ENCODE measurements around the gene TCF25.

The TCF25 gene

GRCh38 chr16:89946515-89946914 is 73.1 kb downstream of the TCF25 start:
- DNase-seq (ENCODE audit: low read depth), result no peak

DNA sequence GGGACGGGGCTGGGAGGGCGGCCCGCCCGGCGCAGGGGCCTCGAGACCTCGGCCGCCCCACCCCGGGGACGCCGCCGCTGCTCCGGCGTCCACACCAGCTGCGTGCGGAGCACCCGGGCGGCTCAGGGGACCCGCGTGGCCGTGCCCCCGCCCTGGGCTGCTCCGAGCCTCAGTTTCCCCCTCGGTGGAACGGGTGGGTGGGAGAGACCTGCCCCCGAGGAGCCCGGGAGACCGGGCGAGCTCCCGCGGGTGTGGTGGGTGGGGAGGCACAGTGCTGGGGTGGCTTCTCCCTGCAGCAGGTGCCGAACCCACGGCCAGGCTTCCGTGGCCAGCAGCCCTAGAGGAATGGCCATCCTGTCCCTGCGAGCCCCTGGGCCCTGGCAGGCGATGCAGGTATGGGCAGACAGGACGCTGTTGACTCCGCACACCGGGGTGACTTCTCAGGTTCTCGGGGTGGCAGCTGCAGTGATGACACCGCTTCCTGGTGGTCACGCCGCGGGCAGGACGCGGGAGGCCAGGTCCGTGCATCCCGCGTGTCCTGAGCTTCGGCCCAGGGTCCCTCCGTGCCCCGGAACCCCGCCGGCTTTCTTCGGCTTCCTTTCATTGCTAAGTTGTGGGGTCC is 75.8 kb downstream of the TCF25 start:
- DNase-seq (ENCODE audit: low read depth), result no peak

GRCh38 chr16:89949756-89950155 is 76.4 kb downstream of the TCF25 start:
- DNase-seq (ENCODE audit: low read depth), result no peak

GRCh38 chr16:89951509-89951908 is 78.1 kb downstream of the TCF25 start:
- no peak for DNase-seq (ENCODE audit: low read depth)

DNA sequence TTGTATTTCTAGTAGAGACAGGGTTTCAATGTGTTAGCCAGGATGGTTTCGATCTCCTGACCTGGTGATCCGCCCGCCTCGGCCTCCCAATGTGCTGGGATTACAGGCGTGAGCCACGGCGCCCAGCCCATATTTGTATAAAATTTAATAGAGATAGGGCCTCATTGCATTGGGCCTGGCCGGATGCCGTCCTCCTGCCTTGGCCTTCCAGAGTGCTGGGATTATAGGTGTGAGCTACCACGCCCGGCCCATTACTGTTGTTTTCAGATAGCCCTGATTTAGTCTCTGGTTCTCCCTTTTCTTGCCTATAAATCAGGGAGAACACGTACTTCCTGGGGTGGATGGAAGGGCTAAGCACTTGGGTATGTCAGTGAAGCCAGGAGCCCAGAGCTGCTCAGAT is 78.7 kb downstream of the TCF25 start:
- DNase-seq (ENCODE audit: low read depth), result no peak

DNA sequence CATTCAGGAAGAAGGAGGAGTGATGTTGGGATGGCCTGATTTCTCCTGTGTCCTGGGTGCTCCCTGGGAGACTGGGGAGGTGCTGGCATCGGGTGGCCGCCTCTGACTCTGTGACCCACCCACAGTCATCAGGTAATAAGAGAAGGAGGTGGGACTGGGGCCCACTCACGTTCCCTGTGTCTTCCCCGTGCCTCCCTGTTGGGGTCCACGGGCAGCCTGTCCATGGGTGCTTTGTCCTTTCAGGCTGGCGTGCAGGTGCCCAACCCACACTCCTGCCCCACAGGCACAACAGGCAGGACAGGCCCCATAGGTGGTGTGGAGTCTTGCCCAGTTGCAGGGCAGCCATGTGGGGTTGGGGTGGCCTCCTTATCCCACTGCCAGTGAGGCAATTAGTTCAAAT is 79.2 kb downstream of the TCF25 start:
- DNase-seq (ENCODE audit: low read depth), result no peak

DNA sequence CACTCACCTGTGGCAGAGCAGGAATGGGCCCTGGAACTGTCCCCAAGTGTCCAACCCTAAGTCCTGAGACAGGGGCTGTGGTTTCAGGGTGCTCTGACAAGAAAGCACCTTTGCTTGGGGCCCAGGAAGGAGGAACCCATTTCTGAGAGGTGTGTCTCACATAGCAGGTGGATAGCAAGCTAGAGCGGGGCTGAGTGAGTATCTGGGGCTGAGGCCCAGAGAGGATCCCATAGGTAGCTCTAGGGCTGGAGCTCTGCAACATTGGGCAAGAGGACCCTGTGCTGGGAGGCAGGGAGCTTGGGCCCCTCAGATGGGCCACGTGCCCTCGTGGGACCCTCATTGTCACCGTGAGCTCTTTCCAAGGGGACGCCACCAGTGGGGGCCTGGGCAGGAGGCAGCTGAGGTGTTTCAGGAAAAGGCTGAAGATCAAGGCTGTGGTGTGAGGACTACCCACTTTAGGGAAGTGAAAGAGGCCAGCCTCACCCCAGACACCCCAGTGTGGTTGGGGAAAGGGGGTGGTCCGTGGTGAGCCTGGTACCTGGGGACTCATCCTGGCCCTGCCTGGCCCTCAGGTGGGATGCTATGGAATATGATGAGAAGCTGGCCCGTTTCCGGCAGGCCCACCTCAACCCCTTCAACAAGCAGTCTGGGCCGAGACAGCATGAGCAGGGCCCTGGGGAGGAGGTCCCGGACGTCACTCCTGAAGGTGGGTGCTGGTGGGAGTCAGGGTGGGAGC is 80.4 kb downstream of the TCF25 start:
- DNase-seq (ENCODE audit: low read depth), result no peak

DNA sequence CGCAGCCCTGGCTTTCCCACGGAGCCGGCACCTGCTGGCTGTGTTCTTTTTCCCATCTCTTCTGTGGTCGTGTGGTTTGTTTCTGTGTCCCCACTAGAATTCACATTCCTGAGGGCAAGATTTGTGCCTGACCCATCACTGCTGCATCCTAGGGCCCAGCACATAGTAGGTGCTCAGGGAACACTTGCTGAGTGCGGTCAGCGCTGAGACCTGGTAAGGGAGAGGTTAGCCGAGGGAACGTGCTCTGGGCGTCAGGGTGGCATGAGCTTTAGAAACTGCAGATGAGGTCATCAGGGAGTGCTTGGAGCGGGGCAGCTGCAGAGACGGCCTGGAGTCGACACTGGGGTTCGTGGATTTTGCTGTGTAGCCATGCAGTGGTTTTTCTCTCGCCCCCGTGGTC is 81.1 kb downstream of the TCF25 start:
- DNase-seq (ENCODE audit: low read depth), result no peak

DNA sequence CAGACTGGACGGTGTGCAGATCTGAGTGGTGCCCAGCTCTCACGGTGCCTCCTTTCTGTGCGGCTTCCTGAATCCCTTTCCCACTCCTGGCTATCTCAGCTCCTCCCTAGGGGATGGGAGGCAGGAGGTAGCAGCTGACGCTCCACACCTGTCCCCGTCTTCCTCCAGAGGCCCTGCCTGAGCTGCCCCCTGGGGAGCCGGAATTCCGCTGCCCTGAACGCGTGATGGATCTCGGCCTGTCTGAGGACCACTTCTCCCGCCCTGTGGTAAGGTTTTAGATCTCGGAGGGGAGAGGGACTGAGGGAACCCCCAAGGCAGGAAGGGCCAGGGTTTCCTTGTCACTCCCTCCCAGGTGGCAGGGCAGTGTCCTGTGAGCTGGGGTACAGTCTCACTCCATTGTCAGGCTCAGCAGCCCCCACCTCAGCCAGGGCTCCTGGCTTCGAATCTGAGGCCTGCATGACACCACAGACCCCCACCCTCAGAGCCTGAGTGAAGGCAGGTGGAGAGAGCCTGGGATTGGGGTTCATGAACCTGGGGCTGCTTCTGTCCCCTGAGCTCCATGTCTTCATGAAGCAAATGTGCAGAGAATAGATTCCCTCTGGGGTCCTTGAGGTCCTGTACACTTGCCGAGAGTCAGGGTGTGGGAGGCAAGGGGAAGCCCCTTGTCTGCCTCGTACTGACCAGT is 81.8 kb downstream of the TCF25 start:
- no peak for DNase-seq (ENCODE audit: low read depth)

DNA sequence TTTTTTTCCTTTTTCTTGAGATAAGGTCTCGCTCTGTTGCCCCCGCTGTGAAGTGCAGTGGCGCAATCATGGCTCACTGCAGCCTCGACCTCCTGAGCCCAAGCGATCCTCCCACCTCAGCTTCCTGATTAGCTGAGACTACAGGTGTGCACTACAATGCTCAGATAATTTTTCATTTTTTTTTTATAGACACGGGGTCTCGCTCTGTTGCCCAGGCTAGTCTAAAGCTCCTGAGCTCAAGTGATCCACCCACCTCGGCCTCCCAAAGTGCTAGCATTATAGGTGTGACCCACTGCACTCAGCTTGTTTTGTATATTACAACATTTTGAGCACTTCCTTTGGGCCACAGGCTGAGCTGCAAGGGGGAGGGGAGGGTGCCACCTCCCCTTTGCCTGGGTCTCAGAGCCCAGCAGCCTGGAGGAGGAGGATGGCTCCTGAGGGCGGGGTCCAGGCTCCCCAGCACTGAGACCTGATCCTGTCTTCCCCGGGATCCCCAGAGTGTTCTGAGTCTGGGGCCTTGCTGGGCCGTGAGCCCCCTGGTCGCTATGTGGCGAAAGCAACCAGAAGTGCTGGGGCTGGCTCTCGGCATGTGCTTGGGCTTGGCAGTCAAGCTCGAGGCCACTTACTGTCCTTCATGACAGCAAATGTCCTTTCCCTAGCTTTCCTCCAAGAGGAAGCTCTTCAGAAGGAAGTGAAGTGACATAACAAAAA is 83.3 kb downstream of the TCF25 start:
- no peak for DNase-seq (ENCODE audit: low read depth)

DNA sequence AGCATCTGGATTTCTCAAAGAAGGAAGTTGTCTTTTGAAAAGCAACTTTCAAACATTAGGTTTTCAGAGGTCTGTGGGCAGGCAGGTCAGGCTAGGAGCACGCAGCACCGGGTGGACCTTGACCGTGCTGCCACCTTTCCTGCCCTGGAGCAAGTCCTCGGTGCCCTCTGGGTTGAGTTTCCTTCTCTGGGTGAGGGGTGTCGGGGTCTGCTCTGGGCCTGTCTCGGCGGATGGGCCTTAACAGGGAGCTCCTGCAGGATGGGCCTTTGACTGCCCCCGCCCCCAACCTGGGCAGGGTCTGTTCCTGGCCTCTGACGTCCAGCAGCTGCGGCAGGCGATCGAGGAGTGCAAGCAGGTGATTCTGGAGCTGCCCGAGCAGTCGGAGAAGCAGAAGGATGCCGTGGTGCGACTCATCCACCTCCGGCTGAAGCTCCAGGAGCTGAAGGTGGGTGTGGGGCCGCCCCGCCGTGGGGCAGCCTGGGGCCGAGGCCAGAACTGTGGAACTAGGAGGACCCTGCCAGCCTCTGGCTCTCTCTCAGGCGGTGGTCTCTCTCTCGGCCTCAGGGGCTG is 83.9 kb downstream of the TCF25 start:
- DNase-seq (ENCODE audit: low read depth), result no peak

- no peak for DNase-seq (ENCODE audit: low read depth)
Observed at GRCh38 chr16:89958068-89958467, 84.7 kb downstream of the TCF25 start.

GRCh38 chr16:89958596-89958995 is 85.2 kb downstream of the TCF25 start:
- DNase-seq (ENCODE audit: low read depth), result no peak

DNA sequence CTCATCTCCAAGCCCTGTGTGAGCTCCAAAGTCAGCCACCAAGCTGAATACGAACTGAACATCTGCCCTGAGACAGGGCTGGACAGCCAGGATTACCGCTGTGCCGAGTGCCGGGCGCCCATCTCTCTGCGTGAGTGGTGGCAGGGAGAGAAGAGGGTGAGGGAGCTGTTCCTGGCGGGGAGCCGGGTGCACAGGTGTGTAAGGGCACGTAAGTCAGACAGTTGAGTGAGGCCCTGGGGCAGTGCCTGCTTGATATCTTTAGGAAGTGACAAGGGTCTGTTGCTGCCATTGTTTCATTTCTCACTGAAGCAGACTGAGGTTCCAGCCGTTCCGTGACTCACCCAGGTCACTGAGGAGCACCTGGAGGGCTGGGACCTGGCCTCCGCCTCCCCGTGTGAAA is 87.6 kb downstream of the TCF25 start:
- no peak for DNase-seq (ENCODE audit: low read depth)

All from HS-27A (cell line).